Stimulated activated CD8-positive, alpha-beta memory T cell treated with anti-CD3 and anti-CD28 coated beads, Interleukin-4, amount 100 ng/mL, for 4 hours (primary cell): ENCODE measurements around the gene ACACA.

Experiments used
- DNase-seq, 2 donors: peaks; one replicate each; pipeline ENCODE4 v3.0.0-alpha.2; 2020; ENCODE audit warnings: low read depth in 2 of 2, low spot score in 1 of 2

The ACACA gene

DNA sequence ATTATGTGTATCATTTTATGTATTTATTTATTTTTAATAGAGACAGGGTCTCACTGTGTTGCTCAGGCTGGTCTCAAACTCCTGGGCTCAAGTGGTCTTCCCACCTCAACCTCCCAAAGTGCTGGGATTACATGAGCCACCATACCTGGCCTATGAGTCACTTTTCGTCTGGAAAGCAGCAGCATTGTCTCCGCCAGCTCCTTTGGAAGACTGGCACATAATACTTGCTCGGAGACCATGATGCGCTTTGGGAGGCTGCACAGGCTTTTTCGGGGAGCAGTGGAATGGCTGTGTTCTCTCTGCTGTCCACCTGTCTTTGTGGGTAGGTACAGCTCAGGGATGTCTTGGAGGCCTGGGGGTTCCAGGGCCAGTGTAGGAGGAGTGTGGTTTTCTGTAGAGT is 355.7 kb downstream of the ACACA start:
- DNase-seq, result no peak

DNA sequence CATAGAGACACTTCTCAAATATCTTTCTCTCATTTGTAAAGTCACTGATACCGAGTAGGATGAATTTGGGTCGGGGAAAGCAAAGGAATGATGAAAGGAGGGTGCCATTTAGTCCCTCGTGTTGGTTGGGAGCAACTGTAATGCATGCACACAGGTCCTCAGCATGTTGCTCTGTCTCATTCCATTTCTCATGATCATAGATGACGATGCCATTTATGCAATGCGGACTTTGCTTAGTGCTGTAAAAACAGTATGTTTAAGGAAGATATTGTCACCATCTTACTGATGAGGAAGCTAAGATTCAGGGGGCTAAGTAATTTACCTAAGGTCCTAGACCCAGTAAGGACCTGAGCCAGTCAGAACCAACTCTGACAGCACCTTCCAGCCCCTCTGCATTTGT is 357.8 kb downstream of the ACACA start:
- no peak for DNase-seq

GRCh38 chr17:37047631-37048104 is 359.0 kb downstream of the ACACA start:
- DNase-seq, result peak; percentile 62 to 67

- no peak for DNase-seq
Measured at GRCh38 chr17:37045351-37045922, 361.2 kb downstream of the ACACA start.

DNA sequence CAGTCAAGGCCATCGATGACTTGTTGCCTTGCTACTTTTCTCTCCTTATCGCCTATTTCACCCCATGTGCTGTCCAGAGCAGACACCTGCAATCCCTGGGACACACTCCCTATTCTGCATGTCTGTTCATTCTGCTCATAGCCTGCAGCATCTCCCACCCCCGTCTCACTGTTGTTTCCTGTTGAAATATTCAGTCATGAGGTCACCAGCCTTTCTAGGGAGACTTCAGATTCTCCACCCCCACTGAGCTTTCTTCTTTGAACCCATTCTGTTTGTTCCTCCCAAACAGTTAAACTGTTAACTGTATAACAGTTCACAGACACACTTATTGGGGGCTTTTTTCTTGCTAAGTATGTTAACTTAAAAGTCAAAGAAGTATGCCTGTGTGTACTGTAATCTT is 363.4 kb downstream of the ACACA start:
- no peak for DNase-seq

GRCh38 chr17:37041932-37042331 is 364.7 kb downstream of the ACACA start:
- no peak for DNase-seq

GRCh38 chr17:37039269-37039668 is 367.4 kb downstream of the ACACA start:
- DNase-seq, result no peak

GRCh38 chr17:37037590-37038155 is 369.0 kb downstream of the ACACA start:
- no peak for DNase-seq
